ENCODE measurements around the gene BCL2L14.

BCL2L14 gene

DNA sequence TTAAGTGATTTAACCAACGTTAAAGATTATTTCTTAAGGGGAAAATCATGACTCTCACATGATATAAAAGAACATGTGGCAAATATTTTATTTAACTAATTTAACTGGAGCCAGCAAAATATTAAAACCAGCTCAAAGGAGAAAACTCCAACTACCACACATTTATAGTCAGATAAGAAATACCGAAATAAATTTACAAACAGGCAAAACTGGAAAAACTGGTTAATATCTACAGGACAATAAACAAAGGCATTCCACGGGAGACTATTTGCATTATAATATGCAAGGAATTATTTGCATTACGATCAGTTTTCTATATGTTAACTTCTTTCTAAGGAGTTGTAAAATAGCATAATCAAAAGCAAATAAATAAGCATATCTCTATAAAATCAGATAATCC is 13.8 kb upstream of the BCL2L14 start:
- no peak for DNase-seq

DNA sequence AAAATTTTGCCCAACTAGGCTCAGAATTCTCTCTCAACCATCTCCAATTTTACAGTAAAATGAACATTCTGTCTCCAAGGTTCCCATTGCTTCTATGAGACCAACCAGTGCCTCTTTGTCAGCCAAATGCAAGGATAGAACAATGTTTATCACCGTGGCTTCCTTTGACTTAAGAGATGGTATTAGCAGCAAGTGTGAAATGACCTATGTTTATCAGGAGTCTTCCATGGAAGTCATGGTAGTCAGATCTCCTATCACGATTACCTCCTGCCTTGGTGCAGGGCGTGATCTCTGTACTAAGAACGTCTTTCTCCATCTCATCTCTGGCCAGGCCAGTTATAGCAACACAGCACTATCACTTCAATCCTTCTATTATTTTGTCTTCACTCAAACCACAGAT is 6.1 kb upstream of the BCL2L14 start:
- DNase-seq: no peak

DNA sequence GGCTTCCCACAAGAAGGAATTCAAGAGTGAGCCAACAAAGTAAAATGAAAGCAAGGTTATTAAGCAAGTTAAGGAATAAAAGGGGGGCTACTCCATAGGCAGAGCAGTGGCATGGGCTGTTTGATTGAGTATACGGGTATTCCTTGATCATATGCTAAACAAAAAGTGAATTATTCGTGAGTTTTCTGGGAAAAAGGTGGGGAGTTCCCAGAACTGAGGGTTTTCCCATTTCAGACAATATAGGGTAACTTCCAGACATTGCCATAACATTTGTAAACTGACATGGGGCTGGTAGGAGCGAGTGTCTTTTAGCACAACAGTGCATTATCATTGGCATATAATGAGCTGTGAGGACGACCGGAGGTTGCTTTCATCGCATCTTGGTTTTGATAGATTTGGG is 2.0 kb upstream of the BCL2L14 start:
- no peak for DNase-seq

DNA sequence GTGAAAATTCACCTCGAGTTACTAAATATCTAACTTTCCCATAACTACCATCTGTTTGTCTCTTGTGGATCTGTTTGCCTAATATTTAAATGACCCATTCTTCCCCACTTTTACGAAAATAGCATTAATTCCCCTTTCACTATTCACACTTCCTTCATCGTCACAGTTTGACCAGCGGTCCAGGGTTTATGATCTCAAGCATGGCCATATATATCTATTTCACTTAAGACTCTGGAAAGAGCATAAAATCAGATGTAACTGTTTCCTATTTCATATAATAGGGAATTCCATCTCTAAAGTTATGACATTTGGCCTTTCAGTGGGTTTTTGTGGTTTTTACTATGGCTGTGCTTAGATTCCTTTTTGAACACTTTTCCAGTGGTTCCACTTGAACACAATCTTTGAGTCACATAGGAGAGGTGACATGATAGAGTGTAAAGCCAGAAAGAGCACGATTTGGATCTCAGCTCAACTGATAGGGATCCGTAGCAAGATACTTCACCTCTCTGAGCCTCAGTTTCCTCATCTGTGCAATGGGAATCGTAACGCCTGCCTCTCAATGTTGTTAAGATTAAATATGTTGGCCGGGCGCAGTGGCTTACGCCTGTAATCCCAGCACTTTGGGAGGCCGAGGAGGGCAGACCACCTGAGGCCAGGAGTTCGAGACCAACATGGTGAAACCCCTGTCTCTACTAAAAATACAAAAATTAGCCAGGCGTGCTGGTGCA is 754 bp upstream of the BCL2L14 start:
- DNase-seq: no peak

DNA sequence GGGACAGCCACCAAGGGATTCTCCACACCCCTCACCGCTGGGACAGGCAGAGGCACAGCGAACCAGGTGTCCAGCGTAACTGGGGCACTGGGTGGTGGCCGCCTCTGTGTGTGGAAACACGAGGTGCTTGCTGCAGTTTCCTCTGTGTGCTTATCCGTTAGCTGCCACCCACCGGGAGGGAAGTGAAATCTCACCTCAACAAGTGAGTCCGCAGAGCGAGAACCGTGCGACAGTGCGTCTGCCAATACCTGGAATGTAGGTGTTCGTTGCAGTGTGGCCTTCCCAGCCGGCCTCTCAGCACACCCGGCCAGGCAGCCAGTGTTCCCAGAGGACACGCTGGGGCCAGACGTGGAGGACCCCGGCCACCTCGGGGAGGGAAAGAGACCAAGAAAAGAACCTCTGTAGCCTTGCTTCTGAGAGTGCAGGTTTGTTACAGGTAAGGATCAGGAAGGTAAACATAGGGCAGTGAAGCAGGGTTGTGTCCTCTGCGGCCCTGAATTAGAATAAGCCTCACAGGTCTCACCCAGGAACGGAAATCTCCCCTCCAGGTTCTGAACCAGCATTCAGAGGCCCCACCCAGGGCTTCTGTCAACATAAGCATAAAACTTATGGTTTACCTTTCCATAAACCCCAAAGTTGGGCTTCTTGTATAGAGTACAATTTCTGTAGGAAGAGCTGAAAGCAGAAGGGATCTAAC is 1.5 kb downstream of the BCL2L14 start:
- DNase-seq: no peak

DNA sequence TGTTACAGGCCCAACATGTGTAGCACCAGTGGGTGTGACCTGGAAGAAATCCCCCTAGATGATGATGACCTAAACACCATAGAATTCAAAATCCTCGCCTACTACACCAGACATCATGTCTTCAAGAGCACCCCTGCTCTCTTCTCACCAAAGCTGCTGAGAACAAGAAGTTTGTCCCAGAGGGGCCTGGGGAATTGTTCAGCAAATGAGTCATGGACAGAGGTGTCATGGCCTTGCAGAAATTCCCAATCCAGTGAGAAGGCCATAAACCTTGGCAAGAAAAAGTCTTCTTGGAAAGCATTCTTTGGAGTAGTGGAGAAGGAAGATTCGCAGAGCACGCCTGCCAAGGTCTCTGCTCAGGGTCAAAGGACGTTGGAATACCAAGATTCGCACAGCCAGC is 8.6 kb downstream of the BCL2L14 start:
- no peak for DNase-seq

DNA sequence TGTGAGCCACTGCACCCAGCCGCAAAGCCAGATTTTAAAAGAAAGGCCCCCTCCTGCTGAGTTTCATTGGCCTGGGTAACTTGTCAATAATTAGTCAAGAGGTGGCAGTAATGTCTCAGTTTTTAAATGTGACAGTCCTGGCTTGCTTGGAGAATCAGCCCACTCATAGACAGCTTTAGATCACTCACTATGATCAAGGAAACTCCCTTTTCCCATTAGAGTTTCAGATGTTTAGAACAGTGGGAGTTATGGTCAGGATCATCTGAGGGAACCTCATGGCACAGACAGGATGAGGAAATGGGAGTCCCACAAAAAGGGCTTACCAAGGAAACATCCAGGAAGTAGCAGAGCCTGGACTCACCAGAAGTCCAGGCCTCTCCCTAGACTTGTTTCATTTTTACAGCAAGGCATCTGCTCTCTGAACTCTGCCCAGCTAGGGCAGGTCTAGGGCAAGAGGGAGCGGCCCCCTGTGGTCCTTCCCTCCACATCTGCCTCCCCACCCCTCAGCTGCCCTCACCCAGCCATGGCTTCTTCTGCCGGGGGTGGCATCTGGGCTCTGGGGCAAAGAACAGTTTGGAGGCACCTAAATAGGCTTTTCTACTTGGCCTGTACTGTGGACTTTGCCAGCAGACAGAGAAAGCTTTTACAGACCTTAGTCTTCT is 11.2 kb downstream of the BCL2L14 start:
- DNase-seq: no peak

DNA sequence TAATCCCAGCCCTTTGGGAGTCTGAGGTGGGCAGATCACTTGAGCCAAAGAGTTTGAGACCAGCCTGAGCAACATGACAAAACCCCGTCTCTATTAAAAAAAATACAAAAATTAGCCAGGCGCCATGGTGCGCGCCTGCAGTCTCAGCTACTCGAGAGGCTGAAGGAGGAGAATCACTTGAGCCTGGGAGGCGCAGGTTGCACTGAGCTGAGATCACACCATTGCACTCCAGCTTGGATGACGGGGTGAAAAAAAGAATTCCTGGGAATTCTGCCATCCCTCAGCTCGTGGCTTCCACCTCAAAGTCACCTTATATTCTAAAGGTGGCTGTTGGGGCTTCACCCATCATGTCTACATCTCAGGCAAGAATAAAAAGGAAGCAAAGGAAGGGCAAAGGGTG is 12.9 kb downstream of the BCL2L14 start:
- no peak for DNase-seq

DNA sequence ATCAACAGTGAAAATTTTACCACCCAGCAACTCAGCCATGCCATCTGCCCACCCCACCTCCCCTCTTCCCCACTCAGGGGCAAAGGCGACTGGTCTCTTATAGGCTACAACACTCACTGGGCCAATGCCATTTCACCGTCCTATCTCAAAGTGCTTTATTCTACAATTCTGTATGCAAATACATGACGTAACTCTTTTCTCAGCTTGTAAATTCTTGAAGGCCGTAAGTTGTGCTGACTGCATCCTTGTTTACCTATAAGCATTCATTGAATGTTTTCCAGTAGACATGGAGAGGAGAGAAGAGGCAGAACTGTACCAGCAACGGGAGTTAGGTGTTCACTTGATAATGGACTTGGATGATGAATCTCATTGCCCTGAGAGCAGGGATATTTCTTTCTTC is 15.6 kb downstream of the BCL2L14 start:
- no peak for DNase-seq

DNA sequence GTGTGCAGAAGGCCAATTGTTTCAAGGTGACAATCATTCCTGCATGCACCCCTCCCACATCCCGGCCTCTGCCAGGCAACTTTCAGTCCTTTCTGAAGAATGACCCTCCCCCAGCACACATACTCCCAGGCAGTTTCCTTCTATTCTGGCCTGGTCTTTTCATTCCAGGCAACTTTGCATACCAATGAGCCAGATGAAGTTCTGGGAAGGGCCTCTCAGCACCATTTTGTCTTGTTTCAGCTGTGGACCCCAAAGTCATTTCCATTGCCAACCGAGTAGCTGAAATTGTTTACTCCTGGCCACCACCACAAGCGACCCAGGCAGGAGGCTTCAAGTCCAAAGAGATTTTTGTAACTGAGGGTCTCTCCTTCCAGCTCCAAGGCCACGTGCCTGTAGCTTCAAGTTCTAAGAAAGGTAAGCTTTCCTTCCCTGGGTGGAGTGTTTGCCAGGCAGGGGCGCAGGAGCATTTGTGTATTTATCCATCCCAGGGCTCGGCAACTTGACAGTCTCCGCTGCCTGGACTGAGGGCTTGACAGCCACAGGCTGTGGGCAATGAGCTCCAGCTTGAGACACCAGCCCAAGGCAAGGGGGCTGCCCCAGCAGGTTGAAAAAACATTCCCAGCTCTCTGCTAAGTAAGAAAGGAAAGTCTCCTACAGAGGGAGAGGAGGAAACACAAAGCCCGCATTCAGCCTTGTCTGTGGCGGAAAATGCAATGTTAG is 16.4 kb downstream of the BCL2L14 start:
- DNase-seq: no peak

DNA sequence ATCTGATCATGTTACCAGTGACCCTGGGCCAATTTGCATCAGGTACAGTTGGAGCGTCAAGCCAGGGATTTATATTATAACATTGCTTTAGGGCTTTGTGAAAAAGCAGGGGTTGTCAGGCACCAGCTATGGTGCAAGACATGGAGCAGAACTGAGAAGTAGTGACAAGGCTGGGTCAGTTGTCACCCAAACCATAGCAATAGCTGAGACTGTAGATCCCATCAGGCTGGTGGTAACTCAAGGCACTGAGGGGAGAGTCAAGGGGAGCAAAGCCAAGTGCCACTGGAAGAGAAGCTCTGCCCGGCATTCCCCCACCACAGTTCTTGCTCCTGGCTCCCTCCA is 16.9 kb downstream of the BCL2L14 start:
- DNase-seq: no peak

DNA sequence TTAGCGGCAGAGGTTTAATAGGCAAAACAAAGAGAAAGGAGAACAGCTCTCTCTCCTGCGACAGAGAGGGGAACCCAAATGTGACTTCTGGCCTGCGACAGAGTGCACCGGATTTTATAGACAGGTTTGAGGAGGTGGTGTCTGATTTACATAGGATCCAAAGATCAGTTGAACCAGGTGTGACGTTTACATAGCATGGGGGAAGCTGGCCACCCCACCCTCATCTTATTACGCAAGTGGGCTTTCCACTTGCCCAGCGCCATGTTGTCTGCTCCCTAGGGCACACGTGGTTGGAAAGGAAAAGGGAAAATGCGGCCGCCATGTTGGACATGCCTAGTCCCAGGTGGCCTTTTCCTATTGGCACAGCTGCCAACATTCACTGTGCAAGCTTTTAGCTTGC is 17.4 kb downstream of the BCL2L14 start:
- DNase-seq: no peak

DNA sequence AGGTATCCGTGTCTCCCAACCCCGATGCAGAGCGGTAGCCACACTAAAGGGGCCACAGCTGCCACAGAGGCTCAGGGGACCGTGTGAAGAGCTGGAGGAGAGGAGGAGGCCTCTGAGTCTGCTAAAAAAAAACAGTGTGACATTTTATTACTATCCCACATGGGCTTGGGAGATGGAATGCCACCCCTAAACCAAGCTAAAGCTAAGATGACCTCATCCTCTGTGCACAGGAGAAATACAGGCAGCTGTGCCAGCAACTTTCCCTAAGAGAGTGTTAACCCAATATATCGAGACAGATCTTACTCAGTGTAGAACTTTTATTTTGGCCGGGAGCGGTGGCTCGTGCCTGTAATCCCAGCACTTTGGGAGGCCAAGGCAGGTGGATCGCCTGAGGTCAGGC is 18.0 kb downstream of the BCL2L14 start:
- DNase-seq: no peak

DNA sequence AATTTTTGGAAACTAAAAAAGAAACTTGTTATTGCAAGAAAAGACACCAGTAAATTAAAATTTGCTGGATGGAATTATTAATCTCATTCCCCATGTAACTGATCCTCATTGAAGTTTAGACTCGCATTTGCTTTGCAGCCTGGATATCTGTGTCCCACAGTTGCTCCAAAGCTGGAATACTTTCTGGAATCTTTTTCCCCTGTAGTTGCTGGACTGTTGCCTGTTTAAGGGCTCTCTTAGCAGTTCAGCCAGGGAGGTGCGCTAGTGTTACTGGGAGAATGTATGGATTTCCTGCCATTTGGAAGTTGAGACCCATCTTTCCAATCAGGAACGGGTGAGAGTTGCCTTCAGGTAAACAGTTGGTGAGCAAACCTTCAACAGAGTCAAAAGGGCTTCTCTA is 20.3 kb downstream of the BCL2L14 start:
- DNase-seq: no peak

DNA sequence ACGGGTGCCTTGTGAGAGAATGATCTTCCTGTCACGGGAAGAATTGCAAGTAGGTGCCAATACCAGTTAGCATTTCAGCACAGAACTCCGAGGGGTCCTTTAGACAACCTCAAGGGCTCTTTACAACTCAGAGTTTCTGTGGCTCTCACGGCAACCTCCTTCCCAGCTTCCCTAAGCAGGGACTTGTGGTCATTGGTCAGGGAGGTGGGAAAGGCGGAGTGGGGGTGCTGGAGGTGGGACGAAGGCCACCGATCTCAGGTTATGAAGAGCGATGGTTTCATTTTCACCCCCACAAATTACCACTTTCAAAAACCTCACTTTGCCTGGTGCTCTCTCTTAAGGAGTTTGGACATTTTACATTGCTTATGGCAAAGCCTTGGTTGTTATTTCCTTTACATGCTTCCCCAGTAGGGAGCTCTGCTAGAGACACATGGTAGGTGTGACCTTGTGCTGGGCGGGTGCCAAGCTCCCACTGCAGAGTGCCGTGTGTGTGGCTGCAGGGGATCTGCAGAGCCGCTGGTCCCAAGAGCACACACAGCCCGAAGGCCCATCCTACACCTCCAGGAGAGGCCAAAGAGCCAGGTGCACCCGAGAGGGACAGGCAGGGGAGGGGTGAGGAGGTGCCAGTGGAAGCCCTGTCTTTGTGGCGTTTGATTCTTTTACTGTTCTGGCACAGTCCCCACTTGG is 21.4 kb downstream of the BCL2L14 start:
- no peak for DNase-seq

DNA sequence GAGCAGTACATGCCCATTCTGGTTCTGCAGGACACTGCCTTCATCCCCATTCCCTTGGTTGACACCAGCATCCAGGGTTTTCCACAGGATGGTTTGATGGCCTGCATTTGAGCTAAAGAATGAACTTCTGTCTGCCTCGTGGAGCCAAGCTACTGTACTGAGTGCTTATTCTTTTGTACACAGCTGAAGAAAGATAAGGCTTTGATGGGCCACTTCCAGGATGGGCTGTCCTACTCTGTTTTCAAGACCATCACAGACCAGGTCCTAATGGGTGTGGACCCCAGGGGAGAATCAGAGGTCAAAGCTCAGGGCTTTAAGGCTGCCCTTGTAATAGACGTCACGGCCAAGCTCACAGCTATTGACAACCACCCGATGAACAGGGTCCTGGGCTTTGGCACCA is 23.7 kb downstream of the BCL2L14 start:
- DNase-seq: no peak

DNA sequence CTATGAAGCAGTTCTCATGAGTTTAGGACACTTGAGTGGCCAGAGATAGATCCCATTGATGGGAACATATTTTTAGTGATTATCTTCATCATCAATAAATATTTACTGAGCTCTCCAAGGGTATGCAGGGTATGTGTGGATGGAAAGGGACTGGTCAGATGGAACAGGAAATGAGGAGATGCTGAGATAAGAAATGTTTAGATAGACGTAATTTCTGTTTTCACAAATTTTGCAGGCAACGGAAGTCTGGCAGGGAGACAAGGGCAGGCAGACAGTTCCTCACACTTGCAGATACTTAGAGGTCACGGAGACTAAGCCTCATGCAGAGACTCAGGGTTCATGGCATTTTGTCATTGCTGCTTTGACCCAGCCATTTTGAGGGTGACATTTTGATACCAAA is 24.3 kb downstream of the BCL2L14 start:
- DNase-seq: no peak

DNA sequence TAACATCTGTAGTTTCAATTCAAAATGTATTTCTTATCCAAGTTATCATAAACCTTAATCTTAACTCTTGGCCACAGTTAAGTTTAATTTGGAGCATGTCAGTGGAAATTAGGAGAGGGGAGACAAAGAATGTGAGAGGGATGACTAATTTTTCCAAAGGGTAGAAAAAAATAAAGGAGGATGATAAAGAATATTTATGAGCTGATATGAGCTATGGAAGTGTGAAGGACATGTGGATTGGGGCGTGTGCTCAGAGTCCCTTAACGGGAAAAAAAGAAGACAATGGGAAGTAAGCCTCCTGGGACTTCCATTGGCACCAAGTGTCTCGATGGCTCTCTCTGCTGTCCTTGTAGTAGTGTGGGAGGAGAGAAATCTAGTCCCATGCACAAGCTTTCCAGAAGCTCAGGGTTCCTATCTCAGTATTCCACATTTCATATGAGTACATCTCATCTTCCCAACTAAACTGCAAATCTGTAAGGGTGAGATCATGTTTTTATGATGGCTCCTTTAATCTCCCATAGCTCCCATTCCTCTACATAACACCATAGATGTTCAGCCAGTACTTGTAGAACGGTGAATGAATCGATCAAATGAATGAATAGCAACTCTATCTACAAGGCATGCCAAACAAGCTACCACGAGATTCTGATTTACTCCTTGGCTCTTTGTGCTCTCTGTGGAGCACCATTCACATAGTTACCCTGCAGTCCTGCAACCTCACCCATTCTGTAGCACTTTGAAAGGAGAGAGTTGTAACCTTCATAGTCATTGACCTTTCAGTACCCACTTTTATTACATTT is 27.4 kb downstream of the BCL2L14 start:
- DNase-seq: no peak

DNA sequence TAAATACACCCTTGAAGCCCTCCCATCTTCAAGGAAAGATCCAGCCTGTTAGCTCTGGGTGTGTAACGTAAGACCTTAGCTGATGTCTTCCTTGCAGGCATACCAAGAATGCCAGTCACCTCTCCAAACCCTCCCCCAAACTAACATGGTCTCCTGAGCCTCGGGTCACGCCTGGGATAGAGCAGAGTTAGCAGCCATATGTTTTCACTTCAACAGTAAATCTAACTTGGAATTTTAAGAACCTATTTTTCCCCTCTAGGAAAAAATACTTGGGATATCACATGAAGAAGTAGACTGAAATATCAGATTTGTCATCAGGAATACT is 27.9 kb downstream of the BCL2L14 start:
- DNase-seq: no peak

DNA sequence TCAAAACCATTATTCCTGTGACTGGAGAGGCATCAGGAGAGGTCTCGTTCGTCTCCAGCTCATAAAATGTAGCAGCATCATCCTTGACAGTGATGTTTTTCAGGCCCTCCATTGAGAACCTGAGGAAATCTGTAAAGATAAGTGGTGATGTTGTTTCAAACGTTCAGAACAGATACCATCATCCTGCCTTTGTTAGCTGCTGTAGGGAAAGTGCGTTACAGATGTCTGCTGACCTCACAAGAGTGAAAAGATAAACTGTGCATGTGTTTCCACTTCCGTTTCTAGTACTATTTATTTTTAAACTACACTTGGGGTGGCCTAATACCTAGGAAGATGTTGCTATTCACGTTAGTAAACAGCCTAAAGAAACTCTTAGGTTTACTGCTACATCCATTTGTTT is 28.4 kb downstream of the BCL2L14 start:
- no peak for DNase-seq

DNA sequence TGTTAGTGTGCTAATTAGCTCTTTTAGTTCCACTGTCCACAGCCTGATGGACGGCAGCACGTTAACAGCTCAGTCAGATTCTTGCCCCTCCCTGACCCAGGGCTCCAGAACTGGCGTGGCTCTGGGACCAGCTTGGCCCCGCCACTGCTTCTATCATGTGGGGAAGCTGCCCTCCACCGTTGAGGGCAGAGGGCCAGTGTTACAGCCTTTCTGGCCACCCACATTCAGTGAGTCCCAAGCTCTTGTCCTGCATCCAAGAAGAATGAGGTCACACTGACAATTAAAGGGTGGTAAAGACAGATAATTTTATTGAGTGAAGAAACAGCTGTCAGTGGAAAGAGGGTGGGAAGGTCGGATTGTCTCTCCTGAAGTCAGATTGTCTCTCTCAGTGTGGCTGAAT is 36.9 kb downstream of the BCL2L14 start:
- DNase-seq: no peak

DNA sequence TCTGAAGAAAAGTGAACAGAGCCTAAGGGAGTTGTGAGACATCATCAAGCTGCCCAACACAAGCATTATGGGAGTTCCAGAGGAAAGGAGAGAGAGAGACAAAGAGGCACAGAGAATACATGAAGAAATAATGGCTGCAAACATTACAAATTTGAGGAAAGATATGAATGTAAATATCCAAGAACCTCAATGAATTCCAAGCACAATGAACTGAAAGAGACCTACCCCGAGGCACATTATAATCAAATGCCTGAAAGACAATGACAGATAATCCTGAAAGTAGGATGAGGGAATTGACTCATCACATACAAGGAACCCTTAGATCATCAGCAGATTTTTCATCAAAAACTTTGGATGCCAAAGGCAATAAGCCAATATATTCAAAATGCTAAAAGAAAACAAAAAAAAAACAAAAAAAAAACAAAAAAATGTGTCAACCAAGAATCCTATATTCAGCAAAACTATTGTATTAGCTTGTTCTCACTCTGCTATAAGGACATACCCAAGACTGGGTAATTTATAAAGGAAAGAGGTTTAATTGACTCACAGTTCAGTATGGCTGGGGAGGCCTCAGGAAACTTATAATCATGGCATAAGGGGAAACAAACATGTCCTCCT is 37.8 kb downstream of the BCL2L14 start:
- no peak for DNase-seq
